Measurements from ENCODE around the gene ATF6B.

ATF6B gene

DNA sequence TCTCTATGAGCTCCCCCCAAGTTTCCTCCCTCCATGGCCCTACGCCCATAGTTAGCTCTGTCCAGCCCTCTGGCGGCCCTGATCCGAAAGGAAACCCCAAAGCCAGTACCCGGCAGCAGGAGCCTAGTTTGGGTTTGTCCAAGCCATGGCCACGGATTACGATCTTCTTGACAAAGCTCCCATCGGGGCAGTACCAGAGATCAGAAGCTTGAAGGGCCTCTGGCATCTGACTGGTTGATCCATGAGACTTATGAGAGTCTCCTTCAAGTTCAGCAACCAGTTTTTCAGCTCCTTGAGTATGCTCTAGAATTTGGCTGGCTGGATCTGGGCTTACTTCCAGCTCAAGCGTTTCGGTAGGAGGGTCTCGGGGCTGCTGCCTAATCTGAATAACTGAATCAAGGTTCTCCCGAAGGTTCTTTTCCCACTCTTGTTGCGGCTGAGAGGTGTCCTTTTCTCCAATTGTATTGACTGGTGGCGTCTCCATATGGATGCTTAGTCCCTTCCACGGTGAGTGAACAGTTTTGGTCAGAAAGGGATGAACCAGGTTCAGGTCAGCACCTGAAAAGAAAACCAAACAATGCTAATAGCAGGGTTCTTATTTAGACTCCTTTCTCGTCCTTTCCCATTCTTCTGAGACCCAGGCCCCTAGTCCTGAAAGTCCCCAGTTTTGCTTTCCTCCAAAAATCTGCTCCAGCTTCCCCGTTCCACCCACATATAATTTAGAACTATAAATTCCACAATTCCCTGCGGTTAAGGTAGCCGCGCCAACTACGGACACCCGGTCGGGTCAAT, 1.4 kb upstream of the ATF6B start:
- DNase-seq = no peak

DNA sequence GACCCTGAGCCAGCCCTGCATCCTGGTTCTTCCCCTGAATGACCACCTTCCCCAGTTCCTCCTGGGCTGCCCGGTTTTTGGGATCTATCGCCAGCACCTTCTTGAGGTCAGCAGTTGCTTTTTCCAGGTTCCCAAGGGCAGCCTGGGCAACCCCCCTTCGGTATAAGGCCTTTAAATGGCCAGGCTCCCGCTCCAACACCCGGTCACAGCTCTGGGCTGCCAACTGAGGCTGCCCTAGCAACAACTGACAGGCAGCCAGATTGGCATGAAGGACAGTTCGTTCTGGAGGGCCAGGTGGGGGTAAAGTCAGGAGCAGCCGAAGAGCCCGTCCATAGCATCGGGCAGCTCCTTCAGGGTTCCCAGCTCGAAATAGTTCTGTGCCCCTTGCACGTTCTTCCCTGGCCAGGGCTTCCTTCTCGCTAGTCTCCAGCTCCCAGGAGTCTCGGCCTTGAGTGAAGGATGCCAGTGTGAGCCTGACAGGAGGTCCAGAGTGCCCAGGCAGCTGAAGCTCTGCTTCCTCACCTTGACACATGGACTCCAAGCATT, 778 bp upstream of the ATF6B start:
- DNase-seq = no peak

DNA sequence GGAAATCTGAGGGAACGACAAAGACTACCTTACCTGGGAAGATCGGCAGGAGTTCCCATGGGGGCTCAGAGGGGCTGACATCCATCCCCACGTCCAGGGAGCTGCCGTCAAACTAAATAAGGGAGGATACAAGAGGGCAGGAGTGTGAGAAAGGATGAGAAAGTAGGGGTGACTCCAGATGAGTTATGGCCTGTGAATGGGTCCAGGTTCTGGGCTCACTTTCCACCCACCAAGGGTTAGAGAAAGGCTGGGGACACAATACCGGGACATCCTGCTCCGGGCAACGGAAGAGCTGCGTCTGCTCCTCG, 683 bp downstream of the ATF6B start:
- DNase-seq = no peak

DNA sequence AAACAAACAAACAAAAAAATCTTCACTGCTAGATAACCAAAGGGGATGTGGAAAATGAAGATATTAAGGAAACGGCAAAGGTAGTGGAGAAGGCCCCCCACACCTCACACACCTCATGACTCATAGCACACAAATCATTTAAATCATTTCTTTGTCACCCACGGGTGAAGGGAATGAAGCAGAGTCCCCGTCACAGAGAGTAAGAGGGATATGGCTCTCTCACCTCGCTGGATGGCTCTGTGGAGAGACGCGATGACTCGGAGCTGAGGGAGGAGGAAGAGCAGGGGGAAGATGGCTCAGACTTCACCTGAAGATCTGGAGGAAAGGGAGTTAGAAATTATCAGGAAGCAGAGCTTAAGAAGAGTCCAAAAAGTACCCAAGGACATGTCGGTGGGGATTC, 1.2 kb downstream of the ATF6B start:
- DNase-seq = peak; percentile 32

DNA sequence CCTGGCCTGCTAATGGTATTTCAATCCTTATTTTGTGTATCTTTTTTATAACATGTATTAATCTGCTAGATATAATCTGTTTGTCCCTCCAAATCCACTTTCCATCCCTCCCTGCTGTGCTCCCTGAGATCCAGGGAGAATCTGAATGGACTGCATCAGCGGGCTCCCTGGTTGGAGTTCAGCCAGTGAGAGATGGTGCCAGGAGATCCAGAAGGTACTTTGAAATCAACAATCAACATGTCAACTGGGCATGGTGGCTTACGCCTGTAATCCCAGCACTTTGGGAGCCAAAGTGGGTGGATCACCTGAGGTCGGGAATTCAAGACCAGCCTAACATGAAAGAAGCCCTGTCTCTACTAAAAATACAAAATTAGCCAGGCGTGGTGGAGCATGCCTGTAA, 4.4 kb downstream of the ATF6B start:
- DNase-seq = no peak

DNA sequence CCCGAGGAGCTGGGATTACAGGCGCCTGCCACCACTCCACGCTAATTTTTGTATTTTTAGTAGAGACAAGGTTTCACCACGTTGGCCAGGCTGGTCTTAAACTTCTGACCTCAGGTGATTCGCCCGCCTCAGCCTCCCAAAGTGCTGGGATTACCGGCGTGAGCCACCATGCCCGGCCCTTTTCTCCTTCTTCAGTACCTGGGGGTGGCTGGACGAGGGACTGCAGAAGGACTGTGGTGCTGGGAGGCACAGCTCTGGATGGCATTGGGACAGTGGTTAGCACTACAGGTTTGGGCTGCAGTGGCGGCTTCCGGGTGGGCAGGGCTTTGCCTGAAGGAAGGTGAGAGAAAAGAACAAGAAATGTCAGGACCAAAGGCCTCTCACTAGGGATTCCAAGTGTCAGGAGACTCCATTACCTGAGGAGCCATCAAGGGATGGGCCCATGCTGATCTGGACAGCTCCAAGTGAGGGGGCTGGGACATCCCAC, 7.4 kb downstream of the ATF6B start:
- no peak for DNase-seq

DNA sequence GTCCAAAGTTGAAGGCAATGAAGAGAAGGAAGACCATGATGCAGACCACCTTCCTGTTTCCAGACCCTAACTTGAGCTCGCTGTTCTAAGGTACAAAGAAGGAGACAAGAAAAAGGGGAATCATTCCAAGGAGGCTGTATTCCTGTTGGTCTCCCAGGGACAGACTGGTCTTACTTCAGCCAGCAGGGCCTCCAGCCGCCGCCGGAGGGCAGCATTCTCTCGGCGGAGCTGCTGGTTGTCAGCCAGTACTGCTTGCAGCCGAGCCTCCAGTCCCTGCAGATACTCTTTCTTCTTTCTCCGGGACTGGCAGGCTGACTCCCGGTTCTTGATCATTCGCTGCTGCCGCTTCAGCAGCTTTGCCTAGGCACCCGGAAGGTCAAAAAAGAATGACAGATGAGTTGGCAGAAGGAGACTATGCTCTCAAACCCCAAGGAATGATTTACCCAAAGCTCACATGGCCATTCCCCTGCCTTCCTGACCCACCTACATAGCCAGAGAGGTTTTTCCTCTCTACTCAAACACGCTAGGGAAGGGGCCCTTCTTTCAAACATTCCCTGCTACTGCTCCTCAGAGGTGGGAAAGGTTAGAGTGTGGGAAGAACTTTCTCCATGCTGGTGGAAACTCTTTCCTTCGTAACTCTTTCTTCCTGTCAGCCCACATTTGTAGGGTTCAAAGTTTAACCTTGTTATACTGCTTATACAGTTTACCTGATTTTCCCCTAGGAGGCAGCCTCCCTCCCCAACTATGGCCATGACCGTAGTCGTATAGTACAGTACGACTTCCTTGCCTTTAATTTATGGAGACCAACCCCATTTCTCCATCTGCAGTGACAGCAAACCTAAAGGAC, 9.0 kb downstream of the ATF6B start:
- peak; percentile 80 for DNase-seq

DNA sequence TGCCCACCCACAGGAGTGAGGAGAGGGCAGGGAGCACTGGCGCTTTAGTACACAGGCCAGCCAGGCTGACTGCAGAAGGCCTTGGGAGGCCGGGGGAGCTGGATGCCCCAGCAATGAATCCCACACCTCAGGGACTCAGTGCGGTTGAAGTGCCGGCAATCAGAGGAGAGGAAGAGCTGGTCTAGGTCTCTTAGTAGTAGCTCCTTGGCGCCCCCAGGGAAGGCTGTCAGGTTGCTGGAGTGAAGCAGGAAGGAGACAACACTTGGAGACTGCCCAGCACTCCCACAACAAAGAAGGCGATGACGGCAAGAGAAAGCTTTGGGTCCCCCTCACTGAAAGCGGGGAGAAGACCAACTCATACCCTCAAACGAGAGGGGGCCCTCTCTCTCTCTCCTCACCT, 10.6 kb downstream of the ATF6B start:
- DNase-seq = no peak

- DNase-seq = peak; percentile 38
These were observed 11.4 kb downstream of the ATF6B start for GRCh38 chr6:32116674-32117073.

GRCh38 chr6:32115623-32116022, 12.4 kb downstream of the ATF6B start:
- no peak for DNase-seq

- DNase-seq = no peak
These were observed 13.2 kb downstream of the ATF6B start for GRCh38 chr6:32114796-32115195.

GRCh38 chr6:32113386-32114352, 14.4 kb downstream of the ATF6B start:
- DNase-seq = no peak

DNA sequence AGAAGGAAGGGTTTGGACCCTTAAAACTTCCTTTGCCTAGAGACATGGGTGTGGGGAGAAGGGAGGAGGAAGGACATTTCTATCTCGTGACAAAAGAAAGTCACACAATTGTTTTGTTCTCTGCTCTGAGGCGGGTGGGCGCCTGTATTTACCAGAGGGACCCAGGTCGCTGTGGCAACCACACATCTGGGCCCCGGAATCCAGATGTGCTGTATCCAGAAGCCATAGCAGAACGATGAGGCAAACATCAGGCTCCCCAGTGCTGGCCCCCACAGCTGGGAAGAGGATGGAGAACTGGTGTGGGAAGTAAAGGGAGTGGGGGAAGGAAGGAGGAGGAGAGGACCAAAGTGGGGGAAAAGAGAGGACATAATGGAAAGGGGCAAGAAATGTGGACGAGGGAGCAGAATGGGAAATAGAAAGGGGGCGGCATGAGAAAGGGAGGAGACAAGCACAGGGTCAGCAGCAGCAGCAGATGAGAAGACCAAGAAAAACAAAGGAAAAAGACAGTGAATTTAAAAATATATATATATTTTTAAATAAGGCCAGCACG, 15.5 kb downstream of the ATF6B start:
- no peak for DNase-seq

DNA sequence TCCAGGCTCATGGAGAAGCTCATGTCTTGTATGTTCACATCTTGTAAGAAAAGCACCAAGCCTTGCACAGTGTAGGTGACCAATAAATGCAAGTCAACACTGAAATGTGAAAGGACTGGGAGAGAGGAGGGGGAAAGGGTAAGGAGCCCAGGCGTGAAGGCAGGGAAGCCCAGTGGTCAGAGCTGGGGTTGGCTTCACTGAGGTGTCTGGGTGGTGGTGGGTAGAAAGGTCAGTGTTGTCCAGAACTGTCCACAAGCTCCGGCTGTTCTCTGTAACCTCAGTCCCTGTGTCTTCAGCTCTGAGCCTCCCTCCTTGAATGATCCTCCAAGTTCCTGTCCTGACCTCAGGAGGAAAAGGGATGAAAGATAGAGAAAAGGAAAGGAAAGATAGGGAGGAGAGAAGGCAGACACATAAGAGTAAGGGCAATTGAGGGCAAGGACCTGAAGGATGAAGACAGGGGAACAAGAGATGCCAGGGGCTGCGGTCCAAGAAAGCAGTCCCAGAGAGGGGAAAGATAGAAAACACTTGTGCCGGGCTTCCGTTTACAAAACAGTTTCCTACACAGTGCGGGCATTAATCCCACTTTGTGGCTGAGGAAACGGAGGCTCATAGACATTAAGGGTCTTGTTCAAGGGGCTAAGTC, 16.5 kb downstream of the ATF6B start:
- DNase-seq = no peak

- DNase-seq = no peak
These were observed 17.4 kb downstream of the ATF6B start for GRCh38 chr6:32110632-32111031.

DNA sequence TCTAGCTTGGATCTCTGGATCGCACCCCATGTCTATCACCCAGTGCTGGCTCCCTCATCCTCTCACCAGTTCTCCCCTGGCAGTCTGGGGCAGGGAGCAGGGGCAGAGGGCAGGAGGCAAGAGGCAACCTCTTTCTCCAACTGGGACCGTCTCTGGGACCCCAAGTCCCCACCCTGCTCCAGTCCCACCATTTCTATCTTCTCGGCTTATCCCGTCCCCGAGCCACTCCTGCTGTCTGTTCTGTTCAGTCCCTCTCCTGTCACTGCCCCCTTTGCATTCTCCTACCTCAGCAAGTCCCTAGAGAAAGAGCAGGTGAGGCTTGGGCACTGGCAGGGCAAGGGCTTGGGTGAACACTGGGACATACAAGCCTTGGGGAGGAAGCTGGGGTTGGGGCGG, 18.3 kb downstream of the ATF6B start:
- DNase-seq = no peak

DNA sequence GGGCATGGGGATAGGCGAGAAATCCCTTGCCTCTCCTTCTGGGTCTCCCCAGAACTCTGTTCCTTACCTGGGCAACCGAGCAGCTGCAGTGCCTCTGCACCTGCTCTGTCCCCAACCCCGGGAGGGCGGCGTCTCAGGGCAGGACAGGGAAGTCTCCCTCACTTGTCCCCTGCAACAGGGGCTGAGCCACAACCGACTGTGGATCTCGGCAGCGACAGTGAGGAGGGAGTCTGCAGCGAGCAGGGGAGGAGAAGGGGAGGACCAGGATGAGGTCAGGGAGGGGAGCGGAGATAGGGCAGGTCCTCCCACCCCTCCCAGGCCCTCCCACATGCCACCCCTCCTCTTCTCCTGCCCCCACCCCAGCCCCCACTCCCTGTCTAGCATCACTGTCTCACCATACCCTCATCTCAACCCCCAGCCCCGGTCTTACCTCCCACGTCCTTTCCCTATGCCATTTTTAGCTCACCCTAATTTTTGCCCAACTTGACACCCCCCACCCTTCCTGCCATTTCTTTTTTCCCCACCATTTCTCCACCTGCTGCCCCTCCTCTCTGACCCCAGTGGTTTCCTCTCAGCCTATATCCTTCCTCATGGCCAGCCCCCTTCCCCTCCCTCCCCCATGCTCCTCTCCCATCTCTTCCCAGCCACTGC, 18.8 kb downstream of the ATF6B start, which contains the start of gene TNXB:
TNXB (minus strand) TSS at position 225 of the 651 bp plus-strand sequence. CDS start 11,140 bp downstream, outside the sequence.
- DNase-seq = no peak

DNA sequence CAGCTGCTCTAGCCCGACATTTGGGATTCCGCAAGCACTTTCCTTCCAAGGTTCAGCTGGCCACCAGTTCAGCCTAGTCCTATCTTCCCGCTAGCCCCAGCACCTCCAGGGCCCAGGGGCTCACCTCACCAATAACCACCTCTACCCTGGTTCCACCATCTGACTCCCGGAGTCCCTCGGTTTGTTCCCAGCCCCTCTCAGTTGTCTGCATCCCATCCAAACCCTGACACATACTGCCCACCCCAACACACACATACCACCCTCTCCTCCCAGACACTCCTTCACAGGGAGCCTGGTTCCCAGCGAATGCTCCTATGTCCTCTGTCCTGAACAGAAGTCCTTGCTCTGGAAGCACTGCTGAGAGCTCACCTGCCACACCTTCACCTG, 19.3 kb downstream of the ATF6B start:
- DNase-seq = no peak

GRCh38 chr6:32108094-32108627, 19.9 kb downstream of the ATF6B start:
- DNase-seq = no peak

- no peak for DNase-seq
These were observed 20.6 kb downstream of the ATF6B start for GRCh38 chr6:32107406-32107805.

- no peak for DNase-seq
These were observed 22.6 kb downstream of the ATF6B start for GRCh38 chr6:32105433-32105832.

All from stimulated activated CD8-positive, alpha-beta memory T cell treated with anti-CD3 and anti-CD28 coated beads, Interleukin-4, amount 100 ng/mL, for 48 hours (primary cell).